GM12878 (cell line): ENCODE results near the gene SLC4A8. TPM values are rescaled to one million over a fixed set of nuclear protein-coding genes. Genes with fewer than 3 reads are reported as not detected.

Source experiments
- BACH1 ChIP-seq: fragments of 450-650 bp; IDR thresholded peaks from 2 replicates; pipeline ENCODE4 v1.6.1; 2017; ENCODE audit warnings: mild to moderate bottlenecking, borderline replicate concordance
- BCL3 ChIP-seq: IDR thresholded peaks from 2 replicates; pipeline ENCODE4 v1.6.1; 2011; ENCODE audit warnings: borderline replicate concordance, low read depth, mild to moderate bottlenecking, moderate library complexity, low read length; ENCODE audit not compliant: insufficient read depth, poor library complexity, severe bottlenecking
- CHD1 ChIP-seq: IDR thresholded peaks from 2 replicates; pipeline ENCODE4 v1.6.1; 2012; ENCODE audit warnings: low read depth, low read length, improper control_type of control experiment
- EGR1 ChIP-seq, 2 experiments: IDR thresholded peaks; 1 replicate in 1 of 2; 2 replicates in 1 of 2; pipeline ENCODE4 v1.6.1; 2011 to 2012; ENCODE audit warnings: low read depth in 2 of 2, low read length in 2 of 2, borderline replicate concordance in 1 of 2, mild to moderate bottlenecking in 1 of 2, moderate library complexity in 1 of 2
- GATAD2B ChIP-seq: fragments of 450-650 bp; conservative IDR thresholded peaks from 2 replicates; pipeline ENCODE4 v1.6.1; 2017; ENCODE audit warnings: low read depth, mild to moderate bottlenecking, moderate library complexity
- HDAC2 ChIP-seq: fragments of 200-600 bp; sonication (generic); IDR thresholded peaks from 2 replicates; pipeline ENCODE4 v1.6.1; 2017
- HDAC6 ChIP-seq: fragments of 200-600 bp; sonication (generic); IDR thresholded peaks from one replicate; pipeline ENCODE4 v1.8.0; 2017; ENCODE audit warnings: antibody characterized with exemption; ENCODE audit not compliant: unreplicated experiment
- IRF4 ChIP-seq: IDR thresholded peaks from 2 replicates; pipeline ENCODE4 v1.6.1; 2011; ENCODE audit warnings: low read depth, low read length
- JUNB ChIP-seq: IDR thresholded peaks from 2 replicates; pipeline ENCODE4 v1.6.1; 2016; ENCODE audit warnings: antibody characterized with exemption, mild to moderate bottlenecking
- MAX ChIP-seq: IDR thresholded peaks from 2 replicates; pipeline ENCODE4 v1.6.1; 2012; ENCODE audit warnings: low read depth, low read length, improper control_type of control experiment
- MLLT1 ChIP-seq: fragments of 450-650 bp; IDR thresholded peaks from 2 replicates; pipeline ENCODE4 v1.6.1; 2016; ENCODE audit warnings: mild to moderate bottlenecking
- MYC ChIP-seq: IDR thresholded peaks from 2 replicates; pipeline ENCODE4 v1.6.1; 2011; ENCODE audit warnings: mild to moderate bottlenecking, low read length, moderate library complexity, inconsistent platforms; ENCODE audit not compliant: insufficient read depth, insufficient replicate concordance, insufficient read length, severe bottlenecking
- NFYB ChIP-seq: IDR thresholded peaks from 2 replicates; pipeline ENCODE4 v1.6.1; 2011; ENCODE audit warnings: low read depth, mild to moderate bottlenecking, low read length, improper control_type of control experiment, moderate library complexity; ENCODE audit not compliant: insufficient read depth
- PAX5 ChIP-seq: IDR thresholded peaks from 2 replicates; pipeline ENCODE4 v1.6.1; 2011; ENCODE audit warnings: low read depth, low read length, borderline replicate concordance
- PAX8 ChIP-seq: fragments of 450-650 bp; IDR thresholded peaks from 2 replicates; pipeline ENCODE4 v1.6.1; 2017; ENCODE audit warnings: mild to moderate bottlenecking, moderate library complexity
- PKNOX1 ChIP-seq: fragments of 450-650 bp; IDR thresholded peaks from 2 replicates; pipeline ENCODE4 v1.6.1; 2016; ENCODE audit warnings: mild to moderate bottlenecking
- PML ChIP-seq: IDR thresholded peaks from 2 replicates; pipeline ENCODE4 v1.6.1; 2012; ENCODE audit warnings: low read length, inconsistent platforms
- RAD51 ChIP-seq: fragments of 450-650 bp; IDR thresholded peaks from 2 replicates; pipeline ENCODE4 v1.6.1; 2016; ENCODE audit warnings: moderate library complexity, mild to moderate bottlenecking, inconsistent platforms
- RUNX3 ChIP-seq: IDR thresholded peaks from 2 replicates; pipeline ENCODE4 v1.6.1; 2012; ENCODE audit warnings: low read length, inconsistent platforms
- TARDBP ChIP-seq: IDR thresholded peaks from 2 replicates; pipeline ENCODE4 v1.6.1; 2016; ENCODE audit warnings: borderline replicate concordance
- ZNF687 ChIP-seq: fragments of 450-650 bp; IDR thresholded peaks from 2 replicates; pipeline ENCODE4 v1.6.1; 2017; ENCODE audit warnings: mild to moderate bottlenecking, moderate library complexity
- ZSCAN29 ChIP-seq: fragments of 450-650 bp; IDR thresholded peaks from 2 replicates; pipeline ENCODE4 v1.6.1; 2017; ENCODE audit warnings: mild to moderate bottlenecking, moderate library complexity
- ZZZ3 ChIP-seq: IDR thresholded peaks from 2 replicates; pipeline ENCODE4 v1.6.1; 2011; ENCODE audit warnings: low read depth; ENCODE audit not compliant: control insufficient read depth, insufficient read length
- polyA plus RNA-seq, 11 experiments: library from polyadenylated mRNA; depleted of rRNA in 4 of 11; unstranded in 6 of 11; stranded (reverse) in 5 of 11; fragments of >200 nt; fragmentation: Nextera tagmentation in 4 of 11; fragmentation: Illumina TruSeq in 1 of 11; extraction: Ambion mirVana in 4 of 11; extraction: Trizol in 1 of 11; gene quantifications; 1 replicate in 1 of 11; 2 replicates in 10 of 11; pipeline versions ENCODE4 v1.2.1 to v1.2.3, GENCODE V29; 2011 to 2016; ENCODE audit warnings: inconsistent platforms in 2 of 11, missing spikeins in 2 of 11, low read depth in 1 of 11
- total RNA-seq, 4 experiments: library from RNA; depleted of rRNA in 3 of 4; stranded (reverse); fragments of >200 nt in 3 of 4; fragmentation: Illumina TruSeq in 1 of 4; extraction: Trizol in 1 of 4; gene quantifications; 2 replicates each; pipeline versions ENCODE4 v1.2.1 to v1.2.3, GENCODE V29; 2013 to 2021

Gene SLC4A8
- total and polyA plus RNA-seq, 10 of the 15 experiments (the other 5 are each of a cell fraction or from before 2014, with no cell fraction given), result 1.4 to 7.7 (median 3.7) TPM

GRCh38 chr12:51391283-51392123 lies 33.1 kb upstream of the SLC4A8 start, which contains the start of gene GALNT6 (continued):
- TF ChIP-seq EGR1 (IDR thresholded peaks at IDR 0.05; ENCODE audit: borderline replicate concordance in 1 of 2, low read depth in 2 of 2, low read length in 2 of 2) (0 out of 3 replicates have a peak, but pooled peaks of 1 of the 2 experiments have one; percentile 11), PKNOX1 (no peak), ZNF687 (no peak), MLLT1 (0 out of 2 replicates have a peak, but pooled peaks have one; percentile 28), JUNB (no peak), CHD1 (no peak), IRF4 (no peak), PML (no peak), PAX8 (no peak), MYC (no peak), GATAD2B (no peak; the same call in 1 of the 2 replicates), NFYB (no peak), HDAC2 (no peak), RAD51 (no peak), ZZZ3 (no peak), BACH1 (0 out of 2 replicates have a peak, but pooled peaks have one; percentile 18), TARDBP (no peak), MAX (no peak), PAX5 (no peak; the same call in 1 of the 2 replicates), HDAC6 (no peak), BCL3 (peak; percentile 60), ZSCAN29 (no peak), RUNX3 (peak; percentile 40)
